Measurements from ENCODE around the gene NAXE.

The NAXE gene

GRCh38 chr1:156577550-156577949 is 14.0 kb upstream of the NAXE start:
- TF ChIP-seq SNAI2 (CRISPR knock-in tag; IDR thresholded peaks at IDR 0.05) (no peak), CREB5 (CRISPR knock-in tag; IDR thresholded peaks at IDR 0.05; ENCODE audit: low read depth) (no peak), ISL1 (CRISPR knock-in tag; IDR thresholded peaks at IDR 0.05) (no peak), BACH2 (CRISPR knock-in tag; IDR thresholded peaks at IDR 0.05; ENCODE audit: borderline replicate concordance) (no peak), ZFP30 (CRISPR knock-in tag; IDR thresholded peaks at IDR 0.05) (no peak), PPARA (CRISPR knock-in tag; IDR thresholded peaks at IDR 0.05; ENCODE audit: borderline replicate concordance) (no peak), ZNF70 (CRISPR knock-in tag; IDR thresholded peaks at IDR 0.05) (no peak), TSHZ2 (CRISPR knock-in tag; IDR thresholded peaks at IDR 0.05) (no peak), TCF4 (CRISPR knock-in tag; IDR thresholded peaks at IDR 0.05; ENCODE audit: borderline replicate concordance) (no peak), OSR1 (CRISPR knock-in tag; IDR thresholded peaks at IDR 0.05) (no peak), ZNF8 (CRISPR knock-in tag; IDR thresholded peaks at IDR 0.05) (no peak), ZC3H10 (CRISPR knock-in tag; IDR thresholded peaks at IDR 0.05) (no peak), PATZ1 (CRISPR knock-in tag; IDR thresholded peaks at IDR 0.05; ENCODE audit: borderline replicate concordance) (no peak), CSRNP3 (CRISPR knock-in tag; IDR thresholded peaks at IDR 0.05) (no peak), GLIS3 (CRISPR knock-in tag; IDR thresholded peaks at IDR 0.05) (no peak)
- no peak for ATAC-seq

- ATAC-seq = no peak
- TF ChIP-seq PPARA (CRISPR knock-in tag; IDR thresholded peaks at IDR 0.05; ENCODE audit: borderline replicate concordance) = no peak
- no peak for TF ChIP-seq ZNF70 (CRISPR knock-in tag; IDR thresholded peaks at IDR 0.05)
- TF ChIP-seq ESRRG (CRISPR knock-in tag; IDR thresholded peaks at IDR 0.05) = no peak
- TF ChIP-seq ZFP30 (CRISPR knock-in tag; IDR thresholded peaks at IDR 0.05) = no peak
- TF ChIP-seq ZNF8 (CRISPR knock-in tag; IDR thresholded peaks at IDR 0.05) = no peak
- TF ChIP-seq RARB (CRISPR knock-in tag; IDR thresholded peaks at IDR 0.05) = no peak
- TF ChIP-seq CSRNP3 (CRISPR knock-in tag; IDR thresholded peaks at IDR 0.05) = no peak
Measured at GRCh38 chr1:156578055-156578454, 13.5 kb upstream of the NAXE start.

- no peak for ATAC-seq
- TF ChIP-seq TCF4 (CRISPR knock-in tag; IDR thresholded peaks at IDR 0.05; ENCODE audit: borderline replicate concordance) (no peak), ESRRG (CRISPR knock-in tag; IDR thresholded peaks at IDR 0.05) (no peak), ISL1 (CRISPR knock-in tag; IDR thresholded peaks at IDR 0.05) (no peak), CREB5 (CRISPR knock-in tag; IDR thresholded peaks at IDR 0.05; ENCODE audit: low read depth) (no peak), ZNF8 (CRISPR knock-in tag; IDR thresholded peaks at IDR 0.05) (no peak), SNAI2 (CRISPR knock-in tag; IDR thresholded peaks at IDR 0.05) (no peak), TOX (CRISPR knock-in tag; IDR thresholded peaks at IDR 0.05; ENCODE audit: borderline replicate concordance) (no peak), TSHZ2 (CRISPR knock-in tag; IDR thresholded peaks at IDR 0.05) (no peak), CSRNP3 (CRISPR knock-in tag; IDR thresholded peaks at IDR 0.05) (no peak), CSDC2 (CRISPR knock-in tag; IDR thresholded peaks at IDR 0.05) (no peak), RARB (CRISPR knock-in tag; IDR thresholded peaks at IDR 0.05) (no peak), GLIS3 (CRISPR knock-in tag; IDR thresholded peaks at IDR 0.05) (no peak), ZFP3 (CRISPR knock-in tag; IDR thresholded peaks at IDR 0.05) (no peak)
Measured at GRCh38 chr1:156579472-156579871, 12.1 kb upstream of the NAXE start, which contains the start of gene TTC24. Gene TTC24, plus strand, starts transcription at chr1:156579723. Its CDS starts 1,642 bp downstream, at chr1:156581365.

Measured in SK-N-SH treated with all-trans-retinoic acid at 6 μM for 48 hours (cell line).